HG03521 (cell line): ENCODE data around the gene MIA2.
"Not testable (repeated sequence)": the region's sequence is repeated elsewhere in the genome, so short reads cannot be mapped to it uniquely, and the experiment has no call there.

Source experiments
- ATAC-seq: cut with Tn5 transposase; IDR thresholded peaks from one replicate; pipeline ENCODE4 v1.9.1; 2021; ENCODE audit warnings: mild to moderate bottlenecking, moderate library complexity; ENCODE audit not compliant: unreplicated experiment

MIA2 gene

GRCh38 chr14:39266525-39266870 is 32.8 kb downstream of the MIA2 start:
- peak; percentile 32 for ATAC-seq

- peak; percentile 79 for ATAC-seq
Observed at GRCh38 chr14:39266871-39267607, 33.3 kb downstream of the MIA2 start.

GRCh38 chr14:39267608-39268005 is 33.9 kb downstream of the MIA2 start:
- ATAC-seq: peak; percentile 7

GRCh38 chr14:39268393-39268792 is 34.7 kb downstream of the MIA2 start:
- no peak for ATAC-seq

- ATAC-seq: no peak
Observed at GRCh38 chr14:39272918-39273317, 39.2 kb downstream of the MIA2 start.

GRCh38 chr14:39275395-39275794 is 41.7 kb downstream of the MIA2 start:
- no peak for ATAC-seq

- no peak for ATAC-seq
Observed at GRCh38 chr14:39276005-39276404, 42.3 kb downstream of the MIA2 start.

GRCh38 chr14:39276579-39277114 is 42.9 kb downstream of the MIA2 start:
- no peak for ATAC-seq

GRCh38 chr14:39279515-39279914 is 45.8 kb downstream of the MIA2 start:
- no peak for ATAC-seq

- not testable (repeated sequence) for ATAC-seq
Observed at GRCh38 chr14:39280678-39281077, 47.0 kb downstream of the MIA2 start.

GRCh38 chr14:39289523-39289922 is 55.8 kb downstream of the MIA2 start:
- ATAC-seq: no peak

- no peak for ATAC-seq
Observed at GRCh38 chr14:39291701-39292100, 58.0 kb downstream of the MIA2 start.

GRCh38 chr14:39293629-39294028 is 59.9 kb downstream of the MIA2 start:
- ATAC-seq: no peak

GRCh38 chr14:39300389-39300788 is 66.7 kb downstream of the MIA2 start:
- ATAC-seq: not testable (repeated sequence)

- ATAC-seq: no peak
Observed at GRCh38 chr14:39302124-39302810, 68.6 kb downstream of the MIA2 start.

GRCh38 chr14:39303115-39303514 is 69.4 kb downstream of the MIA2 start:
- ATAC-seq: no peak

GRCh38 chr14:39307815-39308214 is 74.1 kb downstream of the MIA2 start:
- ATAC-seq: no peak

- no peak for ATAC-seq
Observed at GRCh38 chr14:39310051-39310450, 76.3 kb downstream of the MIA2 start.

- no peak for ATAC-seq
Observed at GRCh38 chr14:39315859-39316444, 82.2 kb downstream of the MIA2 start.

GRCh38 chr14:39316830-39317553 is 83.3 kb downstream of the MIA2 start:
- no peak for ATAC-seq

GRCh38 chr14:39318574-39318973 is 84.9 kb downstream of the MIA2 start:
- ATAC-seq: no peak
